ENCODE results near the gene DDX24. TPM values are rescaled to one million over a fixed set of nuclear protein-coding genes. Genes with fewer than 3 reads are reported as not detected.

Gene DDX24
- total and polyA plus RNA-seq, 5 experiments from 2014 or later, result 185 to 319 (median 274) TPM

DNA sequence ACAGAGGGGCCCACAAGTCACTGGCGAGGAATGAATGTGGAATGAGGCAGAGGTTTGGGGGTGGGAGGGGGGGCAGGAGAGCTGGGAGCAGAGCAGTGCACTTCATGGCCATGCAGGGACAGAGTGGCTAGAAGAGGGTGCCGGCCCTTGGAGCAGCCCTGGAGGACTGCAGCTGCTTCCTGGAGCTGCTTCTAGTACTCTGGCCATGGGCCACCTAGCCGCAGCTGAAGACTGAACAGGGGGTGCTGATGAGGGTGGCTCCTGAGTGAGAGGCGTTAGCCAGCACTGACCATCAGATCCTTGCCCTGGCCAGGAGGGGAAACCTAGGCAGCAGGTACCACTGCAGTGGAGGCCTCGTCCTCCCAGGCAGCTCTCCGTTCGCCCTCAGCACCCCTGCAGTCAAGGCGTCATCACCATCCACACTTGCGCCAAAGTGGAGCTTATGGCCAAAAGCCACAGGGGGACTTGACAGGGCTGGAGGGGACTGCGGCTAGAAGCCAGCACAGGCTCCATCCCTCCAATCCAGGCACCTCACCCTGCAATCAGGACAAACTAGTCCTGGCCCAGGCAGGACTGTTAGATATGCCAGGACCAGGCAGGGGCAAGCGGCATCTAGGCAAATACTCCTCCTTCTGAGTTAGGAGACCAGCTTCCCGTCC is 38.4 kb downstream of the DDX24 start:
- no peak for DNase-seq
- Mint-ChIP-seq H3K4me1 (peaks cover 0 to 11% (median 0%) of the 10 kb centered on the region in 4 donors), H3K36me3 (peaks cover 0 to 25% (median 3%) of the 10 kb centered on the region in 3 donors), H3K4me3 (no peak overlapping the region), H3K27ac (peak overlapping the region in 4 of 10 donors; percentile 43 to 82 (median 68)), H3K9me3 (no peaks in the 10 kb centered on the region), H3K27me3 (no peaks in the 10 kb centered on the region)
- POLR2A ChIA-PET, result no interaction called here
- ATAC-seq, result peak in 1 of 2 donors; percentile 2

DNA sequence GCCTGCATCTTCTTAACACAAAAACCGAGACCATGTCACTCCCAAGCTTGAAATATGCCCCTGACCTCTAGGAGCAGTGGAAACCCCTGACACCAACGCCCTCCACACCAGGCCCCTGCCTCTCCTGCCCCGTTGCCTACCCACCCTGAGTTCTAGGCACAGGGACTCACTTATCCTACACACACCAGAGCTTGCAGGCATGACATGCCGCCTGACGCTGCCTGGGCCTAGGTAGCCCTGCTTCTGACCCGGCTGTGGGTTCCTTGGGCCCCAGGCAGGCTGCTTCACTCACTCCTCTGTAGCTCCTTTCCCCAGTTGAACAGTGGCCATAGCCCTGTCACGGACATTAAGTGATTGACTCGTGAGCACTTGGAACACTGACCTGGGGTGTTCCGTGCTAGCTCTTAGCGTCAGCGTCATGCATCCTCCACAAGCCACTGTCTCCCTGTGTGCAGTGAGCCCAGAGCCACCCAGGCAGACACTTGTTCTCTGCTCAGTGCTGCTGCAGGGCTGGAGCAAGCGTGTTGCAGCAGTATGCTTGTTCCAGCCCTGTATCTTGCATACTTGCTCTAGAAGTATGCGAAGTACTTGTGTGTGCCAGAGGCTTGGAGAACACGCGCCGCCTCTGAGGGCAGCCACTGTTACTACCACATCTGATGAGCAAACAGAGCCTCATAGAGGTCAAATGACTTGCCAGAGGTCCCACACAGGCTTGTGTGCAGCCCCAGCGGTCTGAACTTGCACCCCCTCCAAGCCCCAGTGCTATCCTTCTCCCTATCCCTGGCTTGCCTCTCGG is 39.3 kb downstream of the DDX24 start:
- no peak overlapping the region for H3K4me3 Mint-ChIP-seq
- peaks cover 0 to 1% (median 0%) of the 10 kb centered on the region in 5 donors for H3K27me3 Mint-ChIP-seq
- H3K27ac Mint-ChIP-seq, result peak overlapping the region in 6 of 10 donors; percentile 5 to 82 (median 60)
- DNase-seq (no peak), ATAC-seq (no peak)
- POLR2A ChIA-PET, result interaction anchor here (0.6 kb wide), 1 partner anchor 91 kb away, joined by 3 read pairs; no protein-coding TSS in a partner anchor
- no peaks in the 10 kb centered on the region for H3K9me3 Mint-ChIP-seq
- H3K4me1 Mint-ChIP-seq, result peaks cover under 1 to 12% (median 2%) of the 10 kb centered on the region in 4 donors
- H3K36me3 Mint-ChIP-seq, result peaks cover 0 to 17% (median 0%) of the 10 kb centered on the region in 3 donors

GRCh38 chr14:94040796-94041195 is 40.2 kb downstream of the DDX24 start:
- H3K36me3 Mint-ChIP-seq, result peaks cover 0 to 8% (median 0%) of the 10 kb centered on the region in 3 donors
- POLR2A ChIA-PET, result no interaction called here
- peaks cover 2 to 15% (median 5%) of the 10 kb centered on the region in 4 donors for H3K4me1 Mint-ChIP-seq
- peaks cover 0 to 4% (median 0%) of the 10 kb centered on the region in 5 donors for H3K27me3 Mint-ChIP-seq
- no peaks in the 10 kb centered on the region for H3K9me3 Mint-ChIP-seq
- no peak overlapping the region for H3K4me3 Mint-ChIP-seq
- ATAC-seq, result no peak
- DNase-seq, result no peak
- H3K27ac Mint-ChIP-seq, result peak overlapping the region in 2 of 10 donors; percentile 40 to 70

- Mint-ChIP-seq H3K9me3 (no peaks in the 10 kb centered on the region), H3K4me3 (no peak overlapping the region), H3K27ac (peak overlapping the region in 1 of 10 donors; percentile 70), H3K36me3 (peaks cover 0 to 3% (median 0%) of the 10 kb centered on the region in 3 donors), H3K4me1 (peaks cover 2 to 15% (median 5%) of the 10 kb centered on the region in 4 donors), H3K27me3 (peaks cover 0 to 4% (median 0%) of the 10 kb centered on the region in 5 donors)
- no peak for ATAC-seq
- POLR2A ChIA-PET, result no interaction called here
- DNase-seq, result no peak
Measured at GRCh38 chr14:94040247-94040646, 40.8 kb downstream of the DDX24 start.

GRCh38 chr14:94038921-94039629 is 41.9 kb downstream of the DDX24 start:
- no peaks in the 10 kb centered on the region for H3K9me3 Mint-ChIP-seq
- H3K36me3 Mint-ChIP-seq, result no peaks in the 10 kb centered on the region
- H3K27ac Mint-ChIP-seq, result no peak overlapping the region
- peaks cover 2 to 12% (median 5%) of the 10 kb centered on the region in 4 donors for H3K4me1 Mint-ChIP-seq
- POLR2A ChIA-PET, result no interaction called here
- DNase-seq, result no peak
- H3K4me3 Mint-ChIP-seq, result no peak overlapping the region
- ATAC-seq, result no peak
- peaks cover 0 to 4% (median 0%) of the 10 kb centered on the region in 5 donors for H3K27me3 Mint-ChIP-seq

- DNase-seq, result no peak
- H3K36me3 Mint-ChIP-seq, result no peaks in the 10 kb centered on the region
- H3K27me3 Mint-ChIP-seq, result peaks cover 0 to 4% (median 0%) of the 10 kb centered on the region in 5 donors
- H3K4me1 Mint-ChIP-seq, result peaks cover 2 to 10% (median 5%) of the 10 kb centered on the region in 4 donors
- ATAC-seq, result no peak
- H3K9me3 Mint-ChIP-seq, result no peaks in the 10 kb centered on the region
- POLR2A ChIA-PET, result no interaction called here
- H3K27ac Mint-ChIP-seq, result no peak overlapping the region
- H3K4me3 Mint-ChIP-seq, result no peak overlapping the region
Measured at GRCh38 chr14:94038510-94038909, 42.5 kb downstream of the DDX24 start.

DNA sequence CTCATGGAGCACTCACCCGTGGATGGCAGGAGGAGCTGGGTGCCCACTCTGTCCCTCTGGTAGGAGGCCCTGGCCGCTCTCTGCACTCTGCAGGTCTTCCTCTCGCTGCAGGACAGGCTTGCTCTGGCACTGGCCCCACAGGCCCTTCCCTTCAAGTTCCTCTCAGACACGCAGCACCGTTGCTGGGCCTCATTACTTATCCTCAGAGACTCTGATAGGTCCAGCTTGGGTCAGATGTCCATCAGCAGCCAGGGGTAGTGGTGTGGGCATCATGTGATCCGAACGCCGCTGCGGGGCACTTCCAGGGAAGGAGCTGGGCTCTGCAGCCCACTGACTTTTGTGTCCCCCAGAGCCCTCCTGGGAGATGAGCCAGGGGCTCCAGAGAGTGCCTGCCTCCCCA is 43.0 kb downstream of the DDX24 start:
- POLR2A ChIA-PET, result interaction anchor here (0.7 kb wide), 1 partner anchor 29 kb away, joined by 6 read pairs; no protein-coding TSS in a partner anchor
- no peaks in the 10 kb centered on the region for H3K9me3 Mint-ChIP-seq
- peaks cover 2 to 10% (median 5%) of the 10 kb centered on the region in 4 donors for H3K4me1 Mint-ChIP-seq
- H3K27me3 Mint-ChIP-seq, result peaks cover 0 to 4% (median 0%) of the 10 kb centered on the region in 5 donors
- no peak for DNase-seq
- H3K27ac Mint-ChIP-seq, result no peak overlapping the region
- no peak for ATAC-seq
- no peak overlapping the region for H3K4me3 Mint-ChIP-seq
- H3K36me3 Mint-ChIP-seq, result no peaks in the 10 kb centered on the region

DNA sequence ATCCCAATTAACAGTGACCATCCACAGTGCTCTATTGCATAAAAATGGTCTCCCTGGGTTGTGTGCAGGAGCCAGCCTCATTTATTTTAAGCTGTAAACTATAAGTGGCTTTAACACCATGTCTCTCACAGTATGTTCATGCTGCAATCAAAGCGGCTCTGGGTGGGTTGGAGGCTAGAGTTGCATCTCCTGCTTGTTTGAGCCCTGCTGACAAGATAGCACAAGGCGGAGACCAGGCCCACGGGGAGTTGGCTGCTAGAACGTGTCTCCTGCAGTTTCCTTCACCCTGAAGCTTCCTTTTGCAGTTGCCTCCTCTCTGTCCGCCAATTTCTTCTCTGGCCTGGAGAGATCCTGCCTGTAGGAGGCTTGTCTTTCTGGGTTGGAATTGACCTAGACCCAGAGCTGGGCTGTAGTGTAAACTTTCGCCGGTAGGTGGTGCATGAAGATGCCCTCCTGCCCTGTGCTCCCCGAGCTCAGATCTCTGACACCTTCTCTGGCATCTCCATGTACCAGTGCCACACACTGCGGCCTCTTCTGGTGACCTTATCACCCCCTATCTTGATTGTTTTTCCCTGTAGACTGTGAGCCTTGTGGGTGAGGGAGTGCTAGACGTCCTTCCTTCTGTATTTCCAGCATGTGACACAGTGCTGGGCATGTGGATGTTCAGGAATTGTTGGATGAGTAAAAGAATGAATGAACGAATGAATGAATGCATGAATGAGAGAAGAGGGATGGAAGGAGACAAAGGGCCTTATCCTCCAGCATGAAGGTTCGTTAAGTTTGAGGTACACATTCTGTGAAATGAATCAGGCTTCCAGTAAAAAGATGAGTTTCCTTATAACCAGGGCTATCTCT is 44.5 kb downstream of the DDX24 start:
- Mint-ChIP-seq H3K9me3 (no peaks in the 10 kb centered on the region), H3K36me3 (no peaks in the 10 kb centered on the region), H3K4me1 (peaks cover 2 to 7% (median 5%) of the 10 kb centered on the region in 4 donors), H3K27me3 (peaks cover 0 to 4% (median 0%) of the 10 kb centered on the region in 5 donors), H3K4me3 (no peak overlapping the region), H3K27ac (peak overlapping the region in 2 of 10 donors; percentile 24 to 73)
- POLR2A ChIA-PET, result interaction anchor here (0.6 to 1.6 kb wide), 4 partner anchors 35 to 144 kb away, joined by 3 to 6 read pairs (median 4); no protein-coding TSS in a partner anchor
- peak; percentile 78 to 92 for ATAC-seq
- peak; percentile 42 to 82 (median 70) for DNase-seq

GRCh38 chr14:94034886-94035285 is 46.1 kb downstream of the DDX24 start:
- no peaks in the 10 kb centered on the region for H3K9me3 Mint-ChIP-seq
- peaks cover 0 to 4% (median 0%) of the 10 kb centered on the region in 5 donors for H3K27me3 Mint-ChIP-seq
- POLR2A ChIA-PET, result interaction anchor here (0.7 to 1.7 kb wide), 4 partner anchors 9 to 102 kb away, joined by 4 to 5 read pairs (median 4); partner anchors contain the start of gene OTUB2
- no peaks in the 10 kb centered on the region for H3K36me3 Mint-ChIP-seq
- no peak for DNase-seq
- ATAC-seq, result no peak
- no peak overlapping the region for H3K4me3 Mint-ChIP-seq
- H3K4me1 Mint-ChIP-seq, result peaks cover 2 to 6% (median 3%) of the 10 kb centered on the region in 4 donors
- no peak overlapping the region for H3K27ac Mint-ChIP-seq

GRCh38 chr14:94031883-94032279 is 49.1 kb downstream of the DDX24 start:
- DNase-seq, result no peak
- Mint-ChIP-seq H3K27me3 (peaks cover 0 to 4% (median 0%) of the 10 kb centered on the region in 5 donors), H3K27ac (peak overlapping the region in 1 of 10 donors; percentile 21), H3K9me3 (no peaks in the 10 kb centered on the region), H3K36me3 (no peaks in the 10 kb centered on the region), H3K4me1 (peaks cover 9 to 17% (median 12%) of the 10 kb centered on the region in 4 donors), H3K4me3 (no peak overlapping the region)
- POLR2A ChIA-PET, result no interaction called here
- no peak for ATAC-seq

GRCh38 chr14:94031161-94031882 is 49.7 kb downstream of the DDX24 start:
- no peaks in the 10 kb centered on the region for H3K9me3 Mint-ChIP-seq
- no peak overlapping the region for H3K27ac Mint-ChIP-seq
- no peaks in the 10 kb centered on the region for H3K36me3 Mint-ChIP-seq
- no peak overlapping the region for H3K4me3 Mint-ChIP-seq
- DNase-seq (no peak), ATAC-seq (no peak)
- peaks cover 6 to 15% (median 7%) of the 10 kb centered on the region in 4 donors for H3K4me1 Mint-ChIP-seq
- POLR2A ChIA-PET, result no interaction called here
- peaks cover 0 to 3% (median 0%) of the 10 kb centered on the region in 5 donors for H3K27me3 Mint-ChIP-seq
